KMS-11 (cell line): ENCODE data around the gene ASCC1.
A peak's percentile ranks its signal among the peaks of the same experiment; 100 is the strongest.

Experiments
- H2AFZ ChIP-seq: fragments of 200-600 bp; sonication (generic); 2 replicates; pipeline ENCODE4 v1.6.1; 2016; ENCODE audit warnings: antibody characterized with exemption, mixed run types, low read depth
- H3K27ac ChIP-seq: fragments of 200-600 bp; sonication (generic); 2 replicates; pipeline ENCODE4 v1.6.1; 2016; ENCODE audit warnings: mild to moderate bottlenecking, mixed run types
- H3K27me3 ChIP-seq: fragments of 200-600 bp; sonication (generic); 2 replicates; pipeline ENCODE4 v1.6.1; 2017; ENCODE audit warnings: mild to moderate bottlenecking, low read depth, mixed run types, moderate library complexity; ENCODE audit not compliant: insufficient read depth
- H3K36me3 ChIP-seq: fragments of 200-600 bp; sonication (generic); 2 replicates; pipeline ENCODE4 v1.6.1; 2017; ENCODE audit warnings: mild to moderate bottlenecking, mixed run types; ENCODE audit not compliant: insufficient read depth
- H3K4me1 ChIP-seq: fragments of 200-600 bp; sonication (generic); 2 replicates; pipeline ENCODE4 v1.6.1; 2016; ENCODE audit warnings: mild to moderate bottlenecking, low read depth, mixed run types; ENCODE audit not compliant: poor library complexity, severe bottlenecking
- H3K4me2 ChIP-seq: fragments of 200-600 bp; sonication (generic); 2 replicates; pipeline ENCODE4 v1.7.0; 2016; ENCODE audit warnings: mild to moderate bottlenecking, mixed run types
- H3K4me3 ChIP-seq: fragments of 200-600 bp; sonication (generic); IDR thresholded peaks from 2 replicates; pipeline ENCODE4 v1.6.1; 2017; ENCODE audit warnings: low read depth, low read length, mixed read lengths; ENCODE audit not compliant: insufficient read depth
- H3K79me2 ChIP-seq: fragments of 200-600 bp; sonication (generic); 2 replicates; pipeline ENCODE4 v1.6.1; 2016; ENCODE audit warnings: low read depth, mixed run types; ENCODE audit not compliant: insufficient read depth
- H3K9ac ChIP-seq: fragments of 200-600 bp; sonication (generic); 2 replicates; pipeline ENCODE4 v1.6.1; 2016; ENCODE audit warnings: mild to moderate bottlenecking, mixed run types
- H4K20me1 ChIP-seq: fragments of 200-600 bp; sonication (generic); 2 replicates; pipeline ENCODE4 v1.6.1; 2016; ENCODE audit warnings: mild to moderate bottlenecking, mixed run types; ENCODE audit not compliant: insufficient read depth
- TF ChIP-seq, protein P1 (sequence below): fragments of 200-600 bp; sonication (generic); conservative IDR thresholded peaks from 2 replicates; pipeline ENCODE4 v1.6.1; 2017; ENCODE audit warnings: low read depth, mild to moderate bottlenecking, antibody characterized with exemption, low read length, moderate library complexity, mixed read lengths

ASCC1 gene

DNA sequence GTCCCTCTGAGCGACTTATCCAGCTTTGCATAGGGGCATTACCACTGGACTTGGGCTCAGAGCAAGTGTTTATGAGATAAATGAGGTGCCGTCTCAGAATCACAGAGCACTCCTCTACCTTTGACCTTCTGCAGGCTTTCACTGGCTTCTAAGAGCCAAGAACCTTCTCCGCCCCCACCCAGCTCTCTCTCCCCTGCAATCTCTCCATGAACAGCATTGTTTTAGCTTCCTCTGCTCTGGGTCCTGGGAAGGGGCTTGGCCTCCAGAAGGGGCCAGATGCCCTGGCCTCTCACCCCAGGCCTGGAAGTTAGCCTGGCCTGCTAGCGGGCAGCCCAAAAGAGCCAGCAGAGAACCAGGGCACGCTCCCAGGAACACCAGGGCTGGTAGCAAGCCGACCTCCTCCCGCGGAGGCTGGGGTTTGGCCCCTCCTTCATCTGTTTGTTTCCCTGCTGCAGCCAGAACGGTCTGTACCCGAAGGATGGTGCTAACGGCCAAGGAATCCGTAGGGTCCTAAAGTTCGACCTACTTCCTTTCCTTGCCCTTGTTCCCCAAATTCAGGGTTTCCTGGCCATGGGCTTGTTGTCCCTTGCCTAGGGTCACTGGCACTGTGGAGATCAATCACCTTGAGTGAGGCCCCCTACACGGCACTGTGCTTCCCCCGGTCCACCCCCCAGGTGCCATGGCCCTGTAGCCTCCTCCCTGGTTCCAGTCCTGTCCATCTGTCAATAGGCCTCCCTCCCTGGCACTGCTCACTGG lies 38.9 kb upstream of the ASCC1 start:
- no peaks in the 10 kb centered on the region for H3K27me3 ChIP-seq
- peak overlapping the region; percentile 69 for H3K9ac ChIP-seq
- peak overlapping the region; percentile 90 for H3K4me2 ChIP-seq
- peak overlapping the region; percentile 87 for H2AFZ ChIP-seq
- H4K20me1 ChIP-seq = no peaks in the 10 kb centered on the region
- peak overlapping the region; percentile 81 for H3K27ac ChIP-seq
- peaks cover 85% of the 10 kb centered on the region for H3K4me1 ChIP-seq
- H3K4me3 ChIP-seq = no peak overlapping the region
- H3K36me3 ChIP-seq = no peaks in the 10 kb centered on the region
- TF ChIP-seq, protein P1, sequence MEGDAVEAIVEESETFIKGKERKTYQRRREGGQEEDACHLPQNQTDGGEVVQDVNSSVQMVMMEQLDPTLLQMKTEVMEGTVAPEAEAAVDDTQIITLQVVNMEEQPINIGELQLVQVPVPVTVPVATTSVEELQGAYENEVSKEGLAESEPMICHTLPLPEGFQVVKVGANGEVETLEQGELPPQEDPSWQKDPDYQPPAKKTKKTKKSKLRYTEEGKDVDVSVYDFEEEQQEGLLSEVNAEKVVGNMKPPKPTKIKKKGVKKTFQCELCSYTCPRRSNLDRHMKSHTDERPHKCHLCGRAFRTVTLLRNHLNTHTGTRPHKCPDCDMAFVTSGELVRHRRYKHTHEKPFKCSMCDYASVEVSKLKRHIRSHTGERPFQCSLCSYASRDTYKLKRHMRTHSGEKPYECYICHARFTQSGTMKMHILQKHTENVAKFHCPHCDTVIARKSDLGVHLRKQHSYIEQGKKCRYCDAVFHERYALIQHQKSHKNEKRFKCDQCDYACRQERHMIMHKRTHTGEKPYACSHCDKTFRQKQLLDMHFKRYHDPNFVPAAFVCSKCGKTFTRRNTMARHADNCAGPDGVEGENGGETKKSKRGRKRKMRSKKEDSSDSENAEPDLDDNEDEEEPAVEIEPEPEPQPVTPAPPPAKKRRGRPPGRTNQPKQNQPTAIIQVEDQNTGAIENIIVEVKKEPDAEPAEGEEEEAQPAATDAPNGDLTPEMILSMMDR = no peak
- H3K79me2 ChIP-seq = no peaks in the 10 kb centered on the region

DNA sequence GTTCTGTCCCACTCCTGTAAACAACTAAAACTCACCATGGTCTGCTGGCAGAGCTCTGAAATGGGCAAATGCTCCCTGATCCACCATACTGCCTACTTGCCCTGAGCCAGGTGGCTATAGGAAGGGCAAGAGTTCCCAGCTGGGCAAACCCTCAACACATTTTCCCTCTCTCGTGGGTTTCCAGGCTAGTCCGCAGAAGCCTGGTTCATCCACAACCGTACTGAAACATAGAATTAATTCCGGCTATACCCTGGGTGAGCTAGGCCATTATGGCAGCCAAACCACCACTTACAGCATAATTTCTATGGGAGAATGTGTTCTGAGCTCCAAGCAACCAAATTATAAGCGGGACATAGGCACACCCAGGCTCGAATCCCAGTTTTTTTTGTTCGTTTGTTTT lies 37.5 kb upstream of the ASCC1 start:
- Histone ChIP-seq H2AFZ (no peak overlapping the region), H3K4me1 (peaks cover 85% of the 10 kb centered on the region), H3K4me2 (peak overlapping the region; percentile 90; the same call in 1 of the 2 replicates), H3K79me2 (no peaks in the 10 kb centered on the region), H3K27me3 (no peaks in the 10 kb centered on the region), H3K9ac (no peak overlapping the region), H4K20me1 (no peaks in the 10 kb centered on the region), H3K4me3 (no peak overlapping the region), H3K36me3 (no peaks in the 10 kb centered on the region), H3K27ac (no peak overlapping the region; the same call in 1 of the 2 replicates)
- TF ChIP-seq, protein P1 = no peak

DNA sequence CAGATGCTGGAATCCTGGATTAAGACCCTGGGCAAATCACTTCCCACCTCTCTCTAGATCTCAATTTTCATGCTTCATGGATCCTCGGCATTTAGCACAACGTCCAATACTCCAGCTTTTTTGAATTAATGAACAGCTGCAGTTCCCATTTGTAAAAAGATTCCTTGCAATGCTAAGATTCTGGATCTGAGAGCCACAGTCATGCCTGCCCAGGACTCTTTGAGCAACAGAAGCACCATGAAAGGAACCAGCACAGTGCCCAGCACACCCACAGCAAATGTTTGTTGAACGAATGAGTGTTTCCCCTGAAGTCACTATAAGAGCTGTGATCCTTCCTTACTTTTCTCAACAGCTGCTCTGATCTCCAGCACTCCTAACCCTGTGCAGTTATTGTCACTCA lies 36.9 kb upstream of the ASCC1 start:
- TF ChIP-seq, protein P1 = no peak
- H3K4me1 ChIP-seq = peaks cover 85% of the 10 kb centered on the region
- H3K27ac ChIP-seq = no peak overlapping the region; the same call in 1 of the 2 replicates
- no peaks in the 10 kb centered on the region for H3K27me3 ChIP-seq
- no peak overlapping the region for H2AFZ ChIP-seq
- no peaks in the 10 kb centered on the region for H3K79me2 ChIP-seq
- H3K4me3 ChIP-seq = no peak overlapping the region
- H3K4me2 ChIP-seq = no peak overlapping the region; the same call in 1 of the 2 replicates
- no peaks in the 10 kb centered on the region for H3K36me3 ChIP-seq
- H3K9ac ChIP-seq = no peak overlapping the region
- H4K20me1 ChIP-seq = no peaks in the 10 kb centered on the region

DNA sequence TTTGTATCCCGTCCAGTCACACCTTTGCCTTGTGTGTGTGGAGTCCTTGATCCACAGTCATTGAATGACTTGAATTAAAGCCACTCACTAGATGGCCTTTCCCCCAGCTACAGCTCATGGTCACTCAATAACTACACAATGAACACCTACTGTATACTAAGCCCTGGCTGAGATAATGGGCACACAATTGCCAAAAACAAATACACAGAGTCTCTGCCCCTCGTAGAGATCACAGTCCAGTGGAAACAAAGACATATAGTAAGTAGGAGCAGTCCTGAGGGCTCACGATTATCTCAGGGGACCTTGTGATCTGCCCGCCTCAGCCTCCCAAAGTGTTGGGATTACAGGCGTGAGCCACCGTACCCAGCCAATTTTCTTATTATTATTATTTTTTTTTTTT lies 35.6 kb upstream of the ASCC1 start:
- no peaks in the 10 kb centered on the region for H3K79me2 ChIP-seq
- H3K4me2 ChIP-seq = no peak overlapping the region
- no peak overlapping the region for H3K9ac ChIP-seq
- H3K36me3 ChIP-seq = no peaks in the 10 kb centered on the region
- H3K27ac ChIP-seq = no peak overlapping the region
- H2AFZ ChIP-seq = no peak overlapping the region
- peaks cover 85% of the 10 kb centered on the region for H3K4me1 ChIP-seq
- H3K27me3 ChIP-seq = no peaks in the 10 kb centered on the region
- TF ChIP-seq, protein P1 = no peak
- H4K20me1 ChIP-seq = no peaks in the 10 kb centered on the region
- no peak overlapping the region for H3K4me3 ChIP-seq
